HCEC 1CT (cell line): ENCODE data around the gene HSPA4L.

Source experiments
- DNase-seq: peaks from one replicate; pipeline ENCODE4 v3.0.0-alpha.2; 2017

Gene HSPA4L

GRCh38 chr4:127870281-127870680 is 88.2 kb downstream of the HSPA4L start:
- no peak for DNase-seq

GRCh38 chr4:127870688-127871087 is 88.6 kb downstream of the HSPA4L start:
- DNase-seq: peak; percentile 8

- DNase-seq: no peak
Measured at GRCh38 chr4:127875791-127876190, 93.7 kb downstream of the HSPA4L start.

GRCh38 chr4:127880763-127881562 is 98.8 kb downstream of the HSPA4L start, which contains the start of gene PLK4:
PLK4 (plus strand) TSS chr4:127880893; CDS start chr4:127881135, 242 bp downstream.
- peak; percentile 87 for DNase-seq

GRCh38 chr4:127881563-127881864 is 99.4 kb downstream of the HSPA4L start:
- no peak for DNase-seq

GRCh38 chr4:127888559-127888958 is 106.4 kb downstream of the HSPA4L start:
- no peak for DNase-seq

GRCh38 chr4:127889903-127890302 is 107.8 kb downstream of the HSPA4L start:
- no peak for DNase-seq
